HEK293 (cell line): ENCODE measurements around the gene MBNL3.

Experiments
- CTCF ChIA-PET: fragments of 350-600 bp; formaldehyde crosslinking; extraction: SDS; loops from one replicate; lab custom pipeline; 2021; ENCODE audit warnings: antibody characterized with exemption; lab: Yijun Ruan, JAX
- POLR2A ChIA-PET: fragments of 300-600 bp; formaldehyde crosslinking; extraction: SDS; loops from one replicate; lab custom pipeline; 2020; ENCODE audit warnings: antibody characterized with exemption, inconsistent platforms; lab: Yijun Ruan, JAX
- H3K27ac ChIP-seq: fragments of 200-500 bp; sonication (Bioruptor generic); 2 replicates; pipeline ENCODE4 v1.5.1; 2014; ENCODE audit warnings: low read depth, low read length, control low read depth, inconsistent platforms; ENCODE audit errors: extremely low read depth
- H3K36me3 ChIP-seq, 2 experiments: fragments of 200-500 bp in 1 of 2; sonication (Bioruptor generic) in 1 of 2; 1 replicate in 1 of 2; 2 replicates in 1 of 2; pipeline ENCODE4 v1.5.1; 2014 to 2017; ENCODE audit warnings: inconsistent platforms in 2 of 2, low read length in 2 of 2; ENCODE audit not compliant: control insufficient read depth in 2 of 2, insufficient read depth in 1 of 2
- H3K4me1 ChIP-seq: fragments of 200-500 bp; sonication (Bioruptor generic); 2 replicates; pipeline ENCODE4 v1.5.1; 2014; ENCODE audit warnings: mild to moderate bottlenecking, low read length, inconsistent platforms; ENCODE audit not compliant: control insufficient read depth, insufficient read depth
- H3K4me3 ChIP-seq: 2 replicates; pipeline ENCODE4 v1.5.1; 2011; ENCODE audit warnings: low read depth, mild to moderate bottlenecking, control low read depth, low read length, moderate library complexity
- H3K9me3 ChIP-seq: fragments of 200-500 bp; sonication (Bioruptor generic); 2 replicates; pipeline ENCODE4 v1.5.1; 2014; ENCODE audit warnings: low read depth, low read length, inconsistent platforms; ENCODE audit not compliant: control insufficient read depth, insufficient read depth
- EGR2 ChIP-seq: fragments of 450-650 bp; formaldehyde crosslinking; IDR thresholded peaks from 2 replicates; pipeline ENCODE4 v1.5.1; 2016; ENCODE audit warnings: low read depth, missing biosample characterization, missing genetic modification characterization
- KLF10 ChIP-seq: fragments of 450-650 bp; IDR thresholded peaks from 2 replicates; pipeline ENCODE4 v1.5.1; 2018; ENCODE audit warnings: missing biosample characterization, mild to moderate bottlenecking, missing genetic modification characterization
- OSR2 ChIP-seq: fragments of 450-650 bp; formaldehyde crosslinking; IDR thresholded peaks from 2 replicates; pipeline ENCODE4 v1.5.1; 2016; ENCODE audit warnings: missing biosample characterization, missing genetic modification characterization
- PRDM1 ChIP-seq: fragments of 450-650 bp; formaldehyde crosslinking; IDR thresholded peaks from 2 replicates; pipeline ENCODE4; 2016; ENCODE audit warnings: missing biosample characterization, missing genetic modification characterization
- SALL2 ChIP-seq: fragments of 450-650 bp; formaldehyde crosslinking; IDR thresholded peaks from 2 replicates; pipeline ENCODE4 v1.5.0; 2017; ENCODE audit warnings: missing biosample characterization, mild to moderate bottlenecking, missing genetic modification characterization, borderline replicate concordance
- SETDB1 ChIP-seq: IDR thresholded peaks from one replicate; pipeline ENCODE4 v1.6.1; 2017; ENCODE audit warnings: mild to moderate bottlenecking, low read length, moderate library complexity, mixed read lengths; ENCODE audit not compliant: insufficient read length
- ZBTB44 ChIP-seq: fragments of 450-650 bp; IDR thresholded peaks from 2 replicates; pipeline ENCODE4 v1.5.1; 2018; ENCODE audit warnings: missing biosample characterization, mild to moderate bottlenecking, missing genetic modification characterization
- ZBTB48 ChIP-seq: fragments of 450-650 bp; formaldehyde crosslinking; IDR thresholded peaks from 2 replicates; pipeline ENCODE4 v1.5.1; 2016; ENCODE audit warnings: missing biosample characterization, missing genetic modification characterization
- ZIC2 ChIP-seq: fragments of 450-650 bp; formaldehyde crosslinking; IDR thresholded peaks from 2 replicates; pipeline ENCODE4 v1.5.1; 2016; ENCODE audit warnings: missing biosample characterization, missing genetic modification characterization
- ZNF132 ChIP-seq: fragments of 450-650 bp; formaldehyde crosslinking; IDR thresholded peaks from 2 replicates; pipeline ENCODE4 v1.5.1; 2017; ENCODE audit warnings: missing biosample characterization, missing genetic modification characterization, borderline replicate concordance
- ZNF138 ChIP-seq: fragments of 450-650 bp; formaldehyde crosslinking; IDR thresholded peaks from 2 replicates; pipeline ENCODE4 v1.5.1; 2016; ENCODE audit warnings: missing biosample characterization, missing genetic modification characterization, borderline replicate concordance
- ZNF140 ChIP-seq: fragments of 450-650 bp; formaldehyde crosslinking; IDR thresholded peaks from 2 replicates; pipeline ENCODE4 v1.5.1; 2016; ENCODE audit warnings: missing biosample characterization, missing genetic modification characterization
- ZNF148 ChIP-seq: fragments of 450-650 bp; formaldehyde crosslinking; IDR thresholded peaks from 2 replicates; pipeline ENCODE4 v1.5.0; 2017; ENCODE audit warnings: missing biosample characterization, missing genetic modification characterization, borderline replicate concordance
- ZNF174 ChIP-seq: fragments of 450-650 bp; formaldehyde crosslinking; IDR thresholded peaks from 2 replicates; pipeline ENCODE4 v1.5.0; 2017; ENCODE audit warnings: missing biosample characterization, mild to moderate bottlenecking, missing genetic modification characterization
- ZNF248 ChIP-seq: fragments of 450-650 bp; formaldehyde crosslinking; IDR thresholded peaks from 2 replicates; pipeline ENCODE4 v1.5.1; 2017; ENCODE audit warnings: missing biosample characterization, missing genetic modification characterization
- ZNF274 ChIP-seq, 2 experiments: fragments of 200-500 bp in 1 of 2; fragments of 450-650 bp in 1 of 2; sonication (Bioruptor generic) in 1 of 2; formaldehyde crosslinking in 1 of 2; IDR thresholded peaks; 2 replicates each; pipeline versions ENCODE4 v1.5.1 to v1.6.1; 2014 to 2016; ENCODE audit warnings: borderline replicate concordance in 1 of 2, inconsistent platforms in 1 of 2, low read length in 1 of 2, missing biosample characterization in 1 of 2, missing genetic modification characterization in 1 of 2
- ZNF341 ChIP-seq: fragments of 450-650 bp; formaldehyde crosslinking; IDR thresholded peaks from 2 replicates; pipeline ENCODE4; 2016; ENCODE audit warnings: low read depth, missing biosample characterization, missing genetic modification characterization
- ZNF354C ChIP-seq: fragments of 450-650 bp; formaldehyde crosslinking; IDR thresholded peaks from 2 replicates; pipeline ENCODE4 v1.5.1; 2016; ENCODE audit warnings: missing biosample characterization, missing genetic modification characterization, low read depth, borderline replicate concordance
- ZNF394 ChIP-seq: fragments of 450-650 bp; formaldehyde crosslinking; IDR thresholded peaks from 2 replicates; pipeline ENCODE4 v1.5.1; 2016; ENCODE audit warnings: missing biosample characterization, missing genetic modification characterization, mild to moderate bottlenecking, moderate library complexity, borderline replicate concordance
- ZNF501 ChIP-seq: fragments of 450-650 bp; formaldehyde crosslinking; IDR thresholded peaks from 2 replicates; pipeline ENCODE4 v1.5.1; 2016; ENCODE audit warnings: missing biosample characterization, missing genetic modification characterization
- ZNF513 ChIP-seq: fragments of 450-650 bp; IDR thresholded peaks from 2 replicates; pipeline ENCODE4 v1.5.1; 2018; ENCODE audit warnings: missing biosample characterization, missing genetic modification characterization
- ZNF548 ChIP-seq: fragments of 450-650 bp; formaldehyde crosslinking; IDR thresholded peaks from 2 replicates; pipeline ENCODE4 v1.5.1; 2016; ENCODE audit warnings: missing biosample characterization, missing genetic modification characterization
- ZNF549 ChIP-seq: fragments of 450-650 bp; IDR thresholded peaks from 2 replicates; pipeline ENCODE4 v1.5.1; 2018; ENCODE audit warnings: missing biosample characterization, missing genetic modification characterization, mild to moderate bottlenecking, inconsistent platforms, moderate library complexity
- ZNF558 ChIP-seq: fragments of 450-650 bp; formaldehyde crosslinking; IDR thresholded peaks from 2 replicates; pipeline ENCODE4 v1.5.1; 2016; ENCODE audit warnings: missing biosample characterization, missing genetic modification characterization
- ZNF626 ChIP-seq: fragments of 450-650 bp; sonication (Bioruptor Pico); formaldehyde crosslinking; IDR thresholded peaks from 2 replicates; pipeline ENCODE4 v1.5.1; 2018; ENCODE audit warnings: missing biosample characterization, missing genetic modification characterization, inconsistent platforms
- ZNF629 ChIP-seq: fragments of 450-650 bp; formaldehyde crosslinking; IDR thresholded peaks from 2 replicates; pipeline ENCODE4 v1.5.1; 2017; ENCODE audit warnings: missing biosample characterization, missing genetic modification characterization
- ZNF645 ChIP-seq: fragments of 450-650 bp; formaldehyde crosslinking; IDR thresholded peaks from 2 replicates; pipeline ENCODE4; 2016; ENCODE audit warnings: missing biosample characterization, missing genetic modification characterization
- ZNF664 ChIP-seq: fragments of 450-650 bp; formaldehyde crosslinking; IDR thresholded peaks from 2 replicates; pipeline ENCODE4 v1.5.1; 2016; ENCODE audit warnings: missing biosample characterization, missing genetic modification characterization
- ZNF768 ChIP-seq: fragments of 450-650 bp; formaldehyde crosslinking; IDR thresholded peaks from 2 replicates; pipeline ENCODE4 v1.5.1; 2018; ENCODE audit warnings: missing biosample characterization, mild to moderate bottlenecking, missing genetic modification characterization
- ZNF792 ChIP-seq: fragments of 450-650 bp; formaldehyde crosslinking; IDR thresholded peaks from 2 replicates; pipeline ENCODE4 v1.5.1; 2016; ENCODE audit warnings: missing biosample characterization, missing genetic modification characterization
- ZSCAN30 ChIP-seq: fragments of 450-650 bp; IDR thresholded peaks from 2 replicates; pipeline ENCODE4 v1.5.1; 2018; ENCODE audit warnings: missing biosample characterization, mild to moderate bottlenecking, missing genetic modification characterization, moderate library complexity
- ZXDB ChIP-seq: fragments of 450-650 bp; formaldehyde crosslinking; IDR thresholded peaks from 2 replicates; pipeline ENCODE4 v1.5.1; 2016; ENCODE audit warnings: missing biosample characterization, missing genetic modification characterization

The MBNL3 gene

GRCh38 chrX:132442691-132443090 lies 46.1 kb downstream of the MBNL3 start:
- Histone ChIP-seq H3K4me1 (no peaks in the 10 kb centered on the region), H3K4me3 (no peak overlapping the region), H3K9me3 (no peaks in the 10 kb centered on the region), H3K36me3 (no peaks in the 10 kb centered on the region), H3K27ac (no peak overlapping the region)
- ChIA-PET POLR2A (interaction anchor here (0.6 kb wide), 1 partner anchor 94 kb away, joined by 3 read pairs; no protein-coding TSS in a partner anchor), CTCF (interaction anchor here (0.6 to 1.3 kb wide), 2 partner anchors 8 to 20 kb away, joined by 3 read pairs; no protein-coding TSS in a partner anchor)
- no peak for TF ChIP-seq ZNF174
- no peak for TF ChIP-seq ZNF629 (tag by site-specific recombination)
- TF ChIP-seq ZNF138 (tag by site-specific recombination), result no peak
- TF ChIP-seq ZNF549 (tag by site-specific recombination), result no peak
- TF ChIP-seq KLF10, result no peak
- TF ChIP-seq PRDM1 (tag by site-specific recombination), result no peak
- no peak for TF ChIP-seq ZNF354C (tag by site-specific recombination)
- TF ChIP-seq ZNF513, result no peak
- TF ChIP-seq ZNF132 (tag by site-specific recombination), result no peak
- TF ChIP-seq ZNF548 (tag by site-specific recombination), result no peak
- TF ChIP-seq OSR2 (tag by site-specific recombination), result no peak
- no peak for TF ChIP-seq ZNF341
- TF ChIP-seq ZNF645, result no peak
- TF ChIP-seq ZXDB (tag by site-specific recombination), result no peak
- TF ChIP-seq ZNF626 (tag by site-specific recombination), result no peak
- TF ChIP-seq ZBTB48 (tag by site-specific recombination), result no peak
- TF ChIP-seq ZNF248 (tag by site-specific recombination), result no peak
- TF ChIP-seq EGR2, result no peak
- TF ChIP-seq ZIC2 (tag by site-specific recombination), result no peak
- TF ChIP-seq ZNF394 (tag by site-specific recombination), result no peak

GRCh38 chrX:132435222-132435621 lies 53.6 kb downstream of the MBNL3 start:
- H3K27ac ChIP-seq, result no peak overlapping the region
- POLR2A ChIA-PET, result no interaction called here
- no peak overlapping the region for H3K4me3 ChIP-seq
- no peaks in the 10 kb centered on the region for H3K4me1 ChIP-seq
- no peaks in the 10 kb centered on the region for H3K9me3 ChIP-seq
- CTCF ChIA-PET, result no interaction called here
- no peaks in the 10 kb centered on the region for H3K36me3 ChIP-seq
- no peak for TF ChIP-seq ZNF664 (tag by site-specific recombination)
- TF ChIP-seq ZNF274 (IDR thresholded peaks at IDR 0.05; ENCODE audit: low read length), result no peak
- no peak for TF ChIP-seq ZNF274 (tag by site-specific recombination; IDR thresholded peaks at IDR 0.05; ENCODE audit: borderline replicate concordance)
- no peak for TF ChIP-seq ZSCAN30 (tag by site-specific recombination)
- TF ChIP-seq KLF10, result no peak
- TF ChIP-seq ZNF558 (tag by site-specific recombination), result no peak
- no peak for TF ChIP-seq ZNF140 (tag by site-specific recombination)
- no peak for TF ChIP-seq ZNF248 (tag by site-specific recombination)
- no peak for TF ChIP-seq ZNF501 (tag by site-specific recombination)
- TF ChIP-seq SALL2 (tag by site-specific recombination), result no peak
- TF ChIP-seq ZNF768 (tag by site-specific recombination), result no peak
- no peak for TF ChIP-seq ZBTB44 (tag by site-specific recombination)
- no peak for TF ChIP-seq ZNF148 (tag by site-specific recombination)
- no peak for TF ChIP-seq SETDB1
- no peak for TF ChIP-seq ZNF792 (tag by site-specific recombination)
